ENCODE results near the gene IDNK.

IDNK gene

GRCh38 chr9:83633676-83634075, 10.7 kb downstream of the IDNK start:
- no peak for DNase-seq (ENCODE audit: low spot score)

- DNase-seq (ENCODE audit: low spot score) = no peak
Observed at GRCh38 chr9:83636813-83637212, 13.9 kb downstream of the IDNK start.

GRCh38 chr9:83637389-83637788, 14.4 kb downstream of the IDNK start:
- DNase-seq (ENCODE audit: low spot score) = no peak

GRCh38 chr9:83639266-83639665, 16.3 kb downstream of the IDNK start:
- no peak for DNase-seq (ENCODE audit: low spot score)

GRCh38 chr9:83642793-83643192, 19.9 kb downstream of the IDNK start:
- no peak for DNase-seq (ENCODE audit: low spot score)

- no peak for DNase-seq (ENCODE audit: low spot score)
Observed at GRCh38 chr9:83646500-83647239, 23.7 kb downstream of the IDNK start.

DNA sequence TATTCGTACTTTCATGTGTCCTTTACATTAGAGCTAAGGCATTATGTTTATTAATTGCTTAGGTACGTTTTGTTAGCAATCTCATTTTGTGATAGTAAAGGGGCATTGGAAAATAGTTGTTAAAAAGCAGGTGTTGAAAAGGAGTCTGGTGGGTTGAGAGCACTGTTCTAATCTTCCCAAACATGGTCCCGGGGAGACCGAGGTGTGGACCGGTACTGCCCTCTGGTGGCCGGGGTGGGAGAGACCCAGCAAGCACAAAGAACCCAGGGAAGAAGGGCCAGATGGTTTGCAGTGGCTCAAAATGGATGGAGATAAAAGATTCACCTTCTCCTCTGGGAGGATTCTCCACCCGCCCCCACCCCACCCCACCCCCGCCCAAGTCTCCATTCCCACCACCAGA, 26.1 kb downstream of the IDNK start:
- DNase-seq (ENCODE audit: low spot score) = no peak

GRCh38 chr9:83649515-83649914, 26.6 kb downstream of the IDNK start:
- DNase-seq (ENCODE audit: low spot score) = no peak

DNA sequence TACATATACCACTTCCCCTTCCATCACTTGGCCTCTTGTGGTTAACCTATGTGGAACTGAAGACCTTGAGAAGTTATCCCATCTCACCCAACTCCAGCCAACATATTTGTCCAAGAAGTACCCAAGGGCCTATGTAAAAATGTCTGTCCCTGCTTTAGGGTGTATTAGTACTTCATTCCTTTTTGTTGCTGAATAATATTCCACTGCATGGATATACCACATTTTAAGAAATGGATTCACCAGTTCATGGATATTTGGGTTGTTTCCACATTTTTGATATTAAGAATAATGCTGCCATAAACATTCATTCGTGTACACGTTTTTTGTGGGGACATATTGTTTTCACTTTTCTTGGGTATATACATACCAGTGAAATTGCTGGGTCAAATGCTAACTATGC, 28.6 kb downstream of the IDNK start:
- no peak for DNase-seq (ENCODE audit: low spot score)

- no peak for DNase-seq (ENCODE audit: low spot score)
Observed at GRCh38 chr9:83652433-83652832, 29.5 kb downstream of the IDNK start.

DNA sequence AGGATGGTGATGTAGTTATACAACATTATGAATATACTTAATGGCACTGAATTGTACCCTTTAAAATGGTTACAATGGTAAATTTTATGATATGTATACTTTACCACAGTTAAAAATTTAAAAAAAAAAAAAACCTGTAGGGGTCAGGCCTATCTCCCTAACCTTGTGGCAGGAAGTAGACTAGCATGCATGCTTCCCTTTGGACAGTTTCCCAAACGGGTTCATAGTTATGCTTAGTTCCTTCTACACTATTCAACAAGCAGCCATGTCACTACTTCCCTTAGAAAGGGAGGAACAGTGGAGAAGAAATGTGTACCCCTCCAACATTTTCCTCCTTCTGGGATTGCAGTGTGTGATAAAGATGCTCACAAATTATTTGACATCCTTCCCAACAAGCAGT, 32.5 kb downstream of the IDNK start:
- DNase-seq (ENCODE audit: low spot score) = no peak

GRCh38 chr9:83656032-83656680, 33.2 kb downstream of the IDNK start:
- DNase-seq (ENCODE audit: low spot score) = no peak

GRCh38 chr9:83656952-83657351, 34.0 kb downstream of the IDNK start:
- no peak for DNase-seq (ENCODE audit: low spot score)

- DNase-seq (ENCODE audit: low spot score) = no peak
Observed at GRCh38 chr9:83662933-83663332, 40.0 kb downstream of the IDNK start.

GRCh38 chr9:83665580-83666200, 42.7 kb downstream of the IDNK start:
- no peak for DNase-seq (ENCODE audit: low spot score)

DNA sequence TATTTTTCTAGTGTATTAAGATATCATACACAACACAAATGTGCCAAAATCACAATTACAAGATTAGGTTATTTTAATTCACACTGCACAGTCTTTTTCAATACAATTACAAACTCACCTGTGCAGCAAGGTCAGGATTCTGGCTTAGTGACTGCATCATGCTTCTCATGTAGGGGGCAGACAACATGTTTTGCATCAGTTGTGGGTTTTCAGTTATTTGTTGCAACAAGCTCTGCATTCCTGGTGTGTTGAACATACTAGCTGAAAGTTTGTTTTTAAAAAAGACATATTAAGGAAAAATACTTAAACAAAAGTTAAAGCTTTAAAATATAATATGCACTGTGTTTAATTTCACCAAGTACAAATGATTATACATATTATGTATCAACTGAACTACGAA, 46.1 kb downstream of the IDNK start:
- DNase-seq (ENCODE audit: low spot score) = no peak

DNA sequence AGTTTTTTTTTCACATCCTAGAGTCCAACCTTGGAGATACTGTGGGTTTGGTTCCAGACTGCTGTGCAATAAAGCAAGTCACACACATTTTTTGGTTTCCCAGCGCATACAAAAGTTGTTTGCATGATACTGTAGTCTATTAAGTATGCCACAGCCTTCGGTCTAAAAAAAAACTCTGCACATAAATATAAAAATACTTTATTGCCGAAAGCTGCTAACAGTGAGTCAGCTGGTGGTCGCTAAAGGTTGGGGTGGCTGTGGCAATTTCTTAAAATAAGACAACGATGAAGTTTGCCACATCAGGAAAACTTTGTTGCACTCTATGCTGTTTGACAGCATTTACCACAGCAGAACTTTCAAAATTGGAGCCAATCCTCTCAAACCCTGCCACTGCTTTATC, 47.4 kb downstream of the IDNK start:
- DNase-seq (ENCODE audit: low spot score) = no peak

GRCh38 chr9:83671451-83671850, 48.5 kb downstream of the IDNK start:
- DNase-seq (ENCODE audit: low spot score) = no peak

DNA sequence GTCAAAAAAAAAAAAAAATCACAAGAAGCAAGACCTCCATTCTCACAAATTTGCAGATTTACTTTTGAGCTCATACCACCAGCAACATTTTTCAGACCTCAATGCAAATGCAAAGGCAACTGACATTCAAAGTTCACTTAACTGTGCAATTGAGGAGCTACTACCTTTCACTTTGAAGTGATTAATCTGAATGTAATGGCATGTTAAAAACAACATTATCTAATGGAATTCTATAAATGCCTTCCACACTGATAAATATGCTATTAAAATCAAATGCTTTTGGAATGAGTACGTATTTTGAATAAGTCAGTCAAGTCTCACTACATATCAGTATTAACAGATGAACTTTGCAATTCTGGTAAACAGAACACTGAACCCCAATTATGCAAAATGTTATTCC, 52.5 kb downstream of the IDNK start:
- DNase-seq (ENCODE audit: low spot score) = no peak

DNA sequence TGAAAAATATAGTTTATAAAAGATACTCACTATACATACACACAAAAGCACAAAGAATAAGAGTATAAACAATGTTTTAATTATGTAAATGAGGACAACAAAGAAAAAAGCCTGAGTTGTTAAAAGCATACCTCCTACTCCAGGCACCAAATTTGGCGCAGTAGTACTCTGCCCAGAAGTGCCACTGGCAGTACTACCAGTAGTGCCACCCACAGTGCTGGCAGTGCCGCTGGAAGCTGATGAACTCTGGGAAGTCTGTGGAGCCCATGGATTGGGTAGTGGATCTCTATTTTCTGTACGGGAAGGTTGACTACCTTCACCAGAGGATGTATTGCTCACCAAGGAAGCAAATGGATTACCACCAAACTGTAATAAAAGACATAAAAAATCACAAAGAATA, 54.7 kb downstream of the IDNK start:
- no peak for DNase-seq (ENCODE audit: low spot score)

GRCh38 chr9:83680233-83680632, 57.3 kb downstream of the IDNK start:
- DNase-seq (ENCODE audit: low spot score) = no peak

DNA sequence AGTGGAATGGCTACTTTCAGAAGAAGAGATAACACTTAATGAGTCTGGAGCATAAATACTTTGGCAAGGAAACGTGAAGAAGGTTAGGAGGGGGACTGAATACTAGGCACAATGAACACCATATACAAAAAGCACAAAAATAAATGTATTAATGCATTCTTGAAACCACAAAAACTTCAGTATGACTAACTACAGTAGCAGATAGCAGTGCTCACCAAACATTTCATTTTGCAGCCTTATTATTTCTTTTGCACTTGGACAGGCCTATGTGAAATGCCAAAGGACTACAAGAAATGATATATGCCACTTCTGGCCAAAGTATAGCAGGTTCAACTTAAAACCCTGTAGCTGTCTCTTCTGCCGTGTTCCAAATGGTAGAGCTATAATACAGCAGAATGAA, 58.5 kb downstream of the IDNK start:
- no peak for DNase-seq (ENCODE audit: low spot score)

GRCh38 chr9:83688921-83689320, 66.0 kb downstream of the IDNK start:
- DNase-seq (ENCODE audit: low spot score) = no peak

DNA sequence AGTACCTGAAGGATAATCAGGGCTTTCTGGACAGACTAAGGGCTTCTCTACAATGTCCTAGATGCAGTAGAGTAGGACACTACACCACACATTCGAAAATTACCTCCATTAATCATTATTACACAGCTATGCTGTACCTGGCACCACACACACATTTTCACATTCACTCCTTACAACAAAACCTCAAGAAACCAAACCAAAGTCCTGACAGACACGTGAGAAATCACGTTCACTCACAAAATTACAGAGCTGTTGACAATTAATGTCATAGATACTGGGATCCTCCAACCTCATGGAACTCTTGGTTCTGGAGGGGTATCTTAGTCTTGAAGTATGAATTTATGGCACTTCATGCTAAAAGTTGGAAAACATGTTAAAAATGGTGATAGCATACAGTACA, 68.5 kb downstream of the IDNK start:
- DNase-seq (ENCODE audit: low spot score) = no peak

Measured in putamen (tissue), 1 donor.